WTC11 (cell line): ENCODE data around the gene ENPP6. TPM values are rescaled to one million over a fixed set of nuclear protein-coding genes. Genes with fewer than 3 reads are reported as not detected.

ENCODE experiments used
- ATAC-seq: fragments of 200-7000 bp; cut with Tn5 transposase; 2 replicates; pipeline ENCODE4 v1.10.0; 2021; ENCODE audit warnings: mild to moderate bottlenecking, moderate library complexity
- CTCF ChIA-PET: fragments of 300-600 bp; sonication (Branson Sonifier 250); formaldehyde crosslinking; loops from one replicate; lab custom pipeline; 2021; ENCODE audit warnings: antibody characterized with exemption; lab: Charles Lee
- POLR2A ChIA-PET: fragments of 350-600 bp; sonication (Branson Sonifier 250); formaldehyde crosslinking; loops from one replicate; lab custom pipeline; 2021; ENCODE audit warnings: antibody characterized with exemption; lab: Charles Lee
- DNase-seq: peaks from one replicate; pipeline ENCODE4 v3.0.0; 2021; ENCODE audit warnings: low spot score
- H3K27ac Mint-ChIP-seq: 2 replicates; pipeline ENCODE4 v1.8.0; 2021; ENCODE audit warnings: mixed read lengths
- H3K27me3 Mint-ChIP-seq: 2 replicates; pipeline ENCODE4 v1.8.0; 2021; ENCODE audit warnings: low read depth, mild to moderate bottlenecking, moderate library complexity, mixed read lengths
- H3K36me3 Mint-ChIP-seq: 2 replicates; pipeline ENCODE4 v1.8.0; 2021; ENCODE audit warnings: mixed read lengths
- H3K4me1 Mint-ChIP-seq: 2 replicates; pipeline ENCODE4 v1.8.0; 2022; ENCODE audit warnings: mixed read lengths
- H3K4me3 Mint-ChIP-seq: 2 replicates; pipeline ENCODE4 v1.8.0; 2021; ENCODE audit warnings: mild to moderate bottlenecking, moderate library complexity, mixed read lengths
- H3K9me3 Mint-ChIP-seq: 2 replicates; pipeline ENCODE4 v1.8.0; 2021; ENCODE audit warnings: mixed read lengths
- ELF4 ChIP-seq: sonication (generic); formaldehyde crosslinking; IDR thresholded peaks from 2 replicates; pipeline ENCODE4 v1.8.1; 2022; ENCODE audit warnings: low read depth, mild to moderate bottlenecking, moderate library complexity, missing genetic modification reagents
- ETV6 ChIP-seq: sonication (generic); formaldehyde crosslinking; IDR thresholded peaks from 2 replicates; pipeline ENCODE4 v1.8.1; 2022; ENCODE audit warnings: mild to moderate bottlenecking, missing genetic modification reagents
- FOXK1 ChIP-seq: sonication (generic); formaldehyde crosslinking; IDR thresholded peaks from 2 replicates; pipeline ENCODE4 v1.8.0; 2022; ENCODE audit warnings: mild to moderate bottlenecking, moderate library complexity, missing genetic modification reagents
- FOXP1 ChIP-seq: sonication (generic); formaldehyde crosslinking; IDR thresholded peaks from 2 replicates; pipeline ENCODE4 v1.8.0; 2022; ENCODE audit warnings: missing genetic modification reagents, mild to moderate bottlenecking, moderate library complexity, borderline replicate concordance
- GRHL2 ChIP-seq: fragments of 250-450 bp; sonication (Bioruptor Pico); IDR thresholded peaks from 2 replicates; pipeline ENCODE4 v1.8.0; 2022; ENCODE audit warnings: mild to moderate bottlenecking, moderate library complexity; ENCODE audit not compliant: insufficient replicate concordance, severe bottlenecking
- HMGXB4 ChIP-seq: sonication (generic); formaldehyde crosslinking; IDR thresholded peaks from 2 replicates; pipeline ENCODE4 v1.8.1; 2023; ENCODE audit warnings: mild to moderate bottlenecking, moderate library complexity, missing genetic modification reagents
- IRF1 ChIP-seq: sonication (generic); formaldehyde crosslinking; IDR thresholded peaks from 2 replicates; pipeline ENCODE4 v1.8.0; 2023; ENCODE audit warnings: missing genetic modification reagents
- JAZF1 ChIP-seq: fragments of 250-450 bp; sonication (Bioruptor Pico); IDR thresholded peaks from 2 replicates; pipeline ENCODE4 v1.9.0; 2021; ENCODE audit warnings: moderate library complexity, mild to moderate bottlenecking, inconsistent platforms
- MAX ChIP-seq: sonication (generic); formaldehyde crosslinking; IDR thresholded peaks from 2 replicates; pipeline ENCODE4 v1.8.0; 2022; ENCODE audit warnings: mild to moderate bottlenecking, missing genetic modification reagents
- PRRX2 ChIP-seq: fragments of 250-450 bp; sonication (Bioruptor Pico); IDR thresholded peaks from 2 replicates; pipeline ENCODE4 v1.8.0; 2021; ENCODE audit warnings: mild to moderate bottlenecking
- SMAD3 ChIP-seq: sonication (generic); formaldehyde crosslinking; IDR thresholded peaks from 2 replicates; pipeline ENCODE4 v1.8.0; 2022; ENCODE audit warnings: missing genetic modification reagents, mild to moderate bottlenecking, borderline replicate concordance
- ZBTB21 ChIP-seq: sonication (generic); formaldehyde crosslinking; IDR thresholded peaks from 2 replicates; pipeline ENCODE4 v1.8.1; 2023; ENCODE audit warnings: mild to moderate bottlenecking, missing genetic modification reagents, borderline replicate concordance
- ZNF121 ChIP-seq: sonication (generic); formaldehyde crosslinking; IDR thresholded peaks from 2 replicates; pipeline ENCODE4 v1.8.0; 2023; ENCODE audit warnings: missing genetic modification reagents
- ZNF232 ChIP-seq: sonication (generic); formaldehyde crosslinking; IDR thresholded peaks from 2 replicates; pipeline ENCODE4 v1.8.0; 2022; ENCODE audit warnings: mild to moderate bottlenecking, missing genetic modification reagents
- total RNA-seq: library from RNA; stranded (reverse); gene quantifications from 3 replicates; pipeline ENCODE4 v1.2.3, GENCODE V29; 2021
- TF ChIP-seq, protein P1 (sequence below): fragments of 200-600 bp; IDR thresholded peaks from 2 replicates; pipeline ENCODE4 v1.8.0; 2022; ENCODE audit warnings: antibody characterized with exemption
- TF ChIP-seq, protein P2 (sequence below): sonication (generic); formaldehyde crosslinking; IDR thresholded peaks from 2 replicates; pipeline ENCODE4 v1.8.1; 2022; ENCODE audit warnings: mild to moderate bottlenecking, missing genetic modification reagents, moderate library complexity, borderline replicate concordance
- TF ChIP-seq, protein P3 (sequence below): sonication (generic); formaldehyde crosslinking; IDR thresholded peaks from 2 replicates; pipeline ENCODE4 v1.8.1; 2023; ENCODE audit warnings: mild to moderate bottlenecking, missing genetic modification reagents, moderate library complexity
- TF ChIP-seq, protein P4 (sequence below): sonication (generic); formaldehyde crosslinking; IDR thresholded peaks from 2 replicates; pipeline ENCODE4 v1.8.0; 2022; ENCODE audit warnings: mild to moderate bottlenecking, missing genetic modification reagents
- TF ChIP-seq, protein P5 (sequence below): sonication (generic); formaldehyde crosslinking; IDR thresholded peaks from 2 replicates; pipeline ENCODE4 v1.8.0; 2022; ENCODE audit warnings: mild to moderate bottlenecking, missing genetic modification reagents

ENPP6 gene
- total RNA-seq, 1 experiment from 2014 or later, result 0.09 TPM

DNA sequence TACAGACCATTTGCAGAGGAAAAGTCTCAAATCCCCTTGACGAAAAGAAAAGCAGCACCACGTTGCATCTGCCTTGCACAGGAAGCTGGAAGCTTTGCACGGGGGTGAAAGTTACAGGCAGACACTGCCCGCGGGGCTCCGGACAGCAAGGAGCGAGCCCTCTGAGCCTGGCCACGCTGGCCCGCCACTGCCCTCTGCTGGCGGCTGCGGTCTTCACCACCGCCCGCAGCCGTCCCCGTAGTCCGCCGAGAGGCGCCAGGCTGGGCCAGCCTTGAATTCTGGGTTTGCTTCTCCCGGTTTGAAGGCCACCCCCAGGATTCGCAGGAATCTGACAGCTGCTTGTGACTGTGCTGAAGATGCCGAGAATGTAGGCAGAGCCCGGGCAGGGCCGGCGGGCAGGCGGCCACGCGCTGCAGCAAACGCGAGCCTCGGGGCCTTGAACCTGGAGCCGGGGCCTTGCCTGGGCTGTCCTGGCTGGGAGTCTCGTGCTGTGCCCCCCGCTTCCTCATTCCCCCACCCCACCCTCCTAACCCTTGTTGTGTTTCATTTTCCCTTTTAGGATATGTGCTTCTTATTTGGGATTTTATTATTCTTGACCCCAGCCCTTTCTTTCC lies 49.2 kb downstream of the ENPP6 start:
- ChIA-PET POLR2A (no interaction called here), CTCF (interaction anchor here (0.6 to 3.8 kb wide), 18 partner anchors 9 to 345 kb away, joined by 3 to 26 read pairs (median 6); partner anchors contain the start of gene IRF2)
- ATAC-seq (peak; percentile 78), DNase-seq (peak; percentile 88)
- peak overlapping the region; percentile 37; the same call in 1 of the 2 replicates for H3K27ac Mint-ChIP-seq
- H3K4me1 Mint-ChIP-seq, result peaks cover 64% of the 10 kb centered on the region
- TF ChIP-seq ELF4 (CRISPR knock-in tag) (no peak), ETV6 (CRISPR knock-in tag) (peak; percentile 22; the same call in 1 of the 2 replicates), HMGXB4 (CRISPR knock-in tag) (peak; percentile 72), IRF1 (no peak), FOXP1 (CRISPR knock-in tag) (0 out of 2 replicates have a peak, but pooled peaks have one; percentile 14), FOXK1 (CRISPR knock-in tag) (no peak), MAX (CRISPR knock-in tag) (peak; percentile 67; the same call in 1 of the 2 replicates), JAZF1 (no peak)
- TF ChIP-seq, protein P1, sequence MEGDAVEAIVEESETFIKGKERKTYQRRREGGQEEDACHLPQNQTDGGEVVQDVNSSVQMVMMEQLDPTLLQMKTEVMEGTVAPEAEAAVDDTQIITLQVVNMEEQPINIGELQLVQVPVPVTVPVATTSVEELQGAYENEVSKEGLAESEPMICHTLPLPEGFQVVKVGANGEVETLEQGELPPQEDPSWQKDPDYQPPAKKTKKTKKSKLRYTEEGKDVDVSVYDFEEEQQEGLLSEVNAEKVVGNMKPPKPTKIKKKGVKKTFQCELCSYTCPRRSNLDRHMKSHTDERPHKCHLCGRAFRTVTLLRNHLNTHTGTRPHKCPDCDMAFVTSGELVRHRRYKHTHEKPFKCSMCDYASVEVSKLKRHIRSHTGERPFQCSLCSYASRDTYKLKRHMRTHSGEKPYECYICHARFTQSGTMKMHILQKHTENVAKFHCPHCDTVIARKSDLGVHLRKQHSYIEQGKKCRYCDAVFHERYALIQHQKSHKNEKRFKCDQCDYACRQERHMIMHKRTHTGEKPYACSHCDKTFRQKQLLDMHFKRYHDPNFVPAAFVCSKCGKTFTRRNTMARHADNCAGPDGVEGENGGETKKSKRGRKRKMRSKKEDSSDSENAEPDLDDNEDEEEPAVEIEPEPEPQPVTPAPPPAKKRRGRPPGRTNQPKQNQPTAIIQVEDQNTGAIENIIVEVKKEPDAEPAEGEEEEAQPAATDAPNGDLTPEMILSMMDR, result peak; percentile 91
- TF ChIP-seq, protein P2, sequence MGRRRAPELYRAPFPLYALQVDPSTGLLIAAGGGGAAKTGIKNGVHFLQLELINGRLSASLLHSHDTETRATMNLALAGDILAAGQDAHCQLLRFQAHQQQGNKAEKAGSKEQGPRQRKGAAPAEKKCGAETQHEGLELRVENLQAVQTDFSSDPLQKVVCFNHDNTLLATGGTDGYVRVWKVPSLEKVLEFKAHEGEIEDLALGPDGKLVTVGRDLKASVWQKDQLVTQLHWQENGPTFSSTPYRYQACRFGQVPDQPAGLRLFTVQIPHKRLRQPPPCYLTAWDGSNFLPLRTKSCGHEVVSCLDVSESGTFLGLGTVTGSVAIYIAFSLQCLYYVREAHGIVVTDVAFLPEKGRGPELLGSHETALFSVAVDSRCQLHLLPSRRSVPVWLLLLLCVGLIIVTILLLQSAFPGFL (CRISPR knock-in tag), result no peak
- no peaks in the 10 kb centered on the region for H3K36me3 Mint-ChIP-seq
- peak overlapping the region; percentile 56 for H3K4me3 Mint-ChIP-seq
- no peaks in the 10 kb centered on the region for H3K9me3 Mint-ChIP-seq
- peaks cover 8% of the 10 kb centered on the region for H3K27me3 Mint-ChIP-seq

DNA sequence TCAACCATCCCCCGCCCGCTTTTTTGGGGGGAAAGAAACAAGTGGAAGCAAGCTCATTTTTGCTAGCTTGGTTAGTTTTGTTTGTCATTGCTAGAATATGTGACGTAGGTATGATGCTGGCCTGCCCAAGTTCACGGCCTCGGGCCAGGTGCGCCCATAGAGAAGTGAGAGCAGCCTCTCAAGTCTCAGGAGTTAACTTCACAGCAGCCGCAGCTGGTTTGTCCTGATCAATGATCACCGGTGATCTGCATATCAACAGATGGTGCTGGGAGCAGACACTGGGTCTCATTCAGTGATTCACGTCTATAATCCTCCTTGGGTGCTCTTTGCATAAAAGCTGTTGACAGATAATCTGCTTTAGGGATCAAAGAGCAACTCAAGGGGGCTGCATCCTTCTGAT lies 50.1 kb downstream of the ENPP6 start:
- Mint-ChIP-seq H3K4me3 (peak overlapping the region; percentile 41), H3K36me3 (no peaks in the 10 kb centered on the region), H3K4me1 (peaks cover 64% of the 10 kb centered on the region), H3K27ac (no peak overlapping the region; the same call in 1 of the 2 replicates), H3K27me3 (peaks cover 8% of the 10 kb centered on the region), H3K9me3 (no peaks in the 10 kb centered on the region)
- DNase-seq (peak; percentile 59), ATAC-seq (peak; percentile 19)
- POLR2A ChIA-PET, result interaction anchor here (0.8 kb wide), 1 partner anchor 262 kb away, joined by 3 read pairs; no protein-coding TSS in a partner anchor
- CTCF ChIA-PET, result interaction anchor here (0.7 to 3.8 kb wide), 16 partner anchors 14 to 338 kb away, joined by 3 to 26 read pairs (median 4); no protein-coding TSS in a partner anchor
- 0 out of 2 replicates have a peak, but pooled peaks have one; percentile 52 for TF ChIP-seq ZBTB21 (CRISPR knock-in tag)
- 0 out of 2 replicates have a peak, but pooled peaks have one; percentile 27 for TF ChIP-seq ETV6 (CRISPR knock-in tag)
- TF ChIP-seq, protein P3, sequence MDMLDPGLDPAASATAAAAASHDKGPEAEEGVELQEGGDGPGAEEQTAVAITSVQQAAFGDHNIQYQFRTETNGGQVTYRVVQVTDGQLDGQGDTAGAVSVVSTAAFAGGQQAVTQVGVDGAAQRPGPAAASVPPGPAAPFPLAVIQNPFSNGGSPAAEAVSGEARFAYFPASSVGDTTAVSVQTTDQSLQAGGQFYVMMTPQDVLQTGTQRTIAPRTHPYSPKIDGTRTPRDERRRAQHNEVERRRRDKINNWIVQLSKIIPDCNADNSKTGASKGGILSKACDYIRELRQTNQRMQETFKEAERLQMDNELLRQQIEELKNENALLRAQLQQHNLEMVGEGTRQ (CRISPR knock-in tag), result no peak
- TF ChIP-seq ZNF121, result no peak
- no peak for TF ChIP-seq GRHL2 (CRISPR knock-in tag)
- TF ChIP-seq PRRX2 (CRISPR knock-in tag), result no peak
- TF ChIP-seq, protein P4, sequence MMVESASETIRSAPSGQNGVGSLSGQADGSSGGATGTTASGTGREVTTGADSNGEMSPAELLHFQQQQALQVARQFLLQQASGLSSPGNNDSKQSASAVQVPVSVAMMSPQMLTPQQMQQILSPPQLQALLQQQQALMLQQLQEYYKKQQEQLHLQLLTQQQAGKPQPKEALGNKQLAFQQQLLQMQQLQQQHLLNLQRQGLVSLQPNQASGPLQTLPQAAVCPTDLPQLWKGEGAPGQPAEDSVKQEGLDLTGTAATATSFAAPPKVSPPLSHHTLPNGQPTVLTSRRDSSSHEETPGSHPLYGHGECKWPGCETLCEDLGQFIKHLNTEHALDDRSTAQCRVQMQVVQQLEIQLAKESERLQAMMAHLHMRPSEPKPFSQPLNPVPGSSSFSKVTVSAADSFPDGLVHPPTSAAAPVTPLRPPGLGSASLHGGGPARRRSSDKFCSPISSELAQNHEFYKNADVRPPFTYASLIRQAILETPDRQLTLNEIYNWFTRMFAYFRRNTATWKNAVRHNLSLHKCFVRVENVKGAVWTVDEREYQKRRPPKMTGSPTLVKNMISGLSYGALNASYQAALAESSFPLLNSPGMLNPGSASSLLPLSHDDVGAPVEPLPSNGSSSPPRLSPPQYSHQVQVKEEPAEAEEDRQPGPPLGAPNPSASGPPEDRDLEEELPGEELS (CRISPR knock-in tag), result 0 out of 2 replicates have a peak, but pooled peaks have one; percentile 46
- TF ChIP-seq, protein P5, sequence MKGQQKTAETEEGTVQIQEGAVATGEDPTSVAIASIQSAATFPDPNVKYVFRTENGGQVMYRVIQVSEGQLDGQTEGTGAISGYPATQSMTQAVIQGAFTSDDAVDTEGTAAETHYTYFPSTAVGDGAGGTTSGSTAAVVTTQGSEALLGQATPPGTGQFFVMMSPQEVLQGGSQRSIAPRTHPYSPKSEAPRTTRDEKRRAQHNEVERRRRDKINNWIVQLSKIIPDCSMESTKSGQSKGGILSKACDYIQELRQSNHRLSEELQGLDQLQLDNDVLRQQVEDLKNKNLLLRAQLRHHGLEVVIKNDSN, result no peak
- no peak for TF ChIP-seq ZNF232
- no peak for TF ChIP-seq SMAD3 (CRISPR knock-in tag)
- 0 out of 2 replicates have a peak, but pooled peaks have one; percentile 9 for TF ChIP-seq FOXK1 (CRISPR knock-in tag)
